NB4 (cell line): ENCODE measurements around the gene SASH1.

Experiments
- DNase-seq: peaks from one replicate; pipeline ENCODE4 v3.0.0; 2010; ENCODE audit warnings: low read depth
- H3K4me3 ChIP-seq: one replicate; pipeline ENCODE4 v1.5.1; 2011; ENCODE audit warnings: mild to moderate bottlenecking, low read depth, low read length, moderate library complexity
- CTCF ChIP-seq: IDR thresholded peaks from one replicate; pipeline ENCODE4 v1.5.1; 2012; ENCODE audit warnings: low read depth, low read length
- MAX ChIP-seq: IDR thresholded peaks from 2 replicates; pipeline ENCODE4 v1.6.1; 2011; ENCODE audit warnings: low read depth, low read length
- MYC ChIP-seq: IDR thresholded peaks from 2 replicates; pipeline ENCODE4 v1.6.1; 2011; ENCODE audit warnings: low read depth, low read length
- POLR2A ChIP-seq: IDR thresholded peaks from 2 replicates; pipeline ENCODE4 v1.6.1; 2011; ENCODE audit warnings: mild to moderate bottlenecking; ENCODE audit not compliant: insufficient read length; ENCODE audit errors: extremely low read depth

Gene SASH1

GRCh38 chr6:148345578-148345977 lies 2.9 kb downstream of the SASH1 start:
- TF ChIP-seq POLR2A (no peak), CTCF (no peak), MYC (no peak), MAX (no peak)
- no peak overlapping the region for H3K4me3 ChIP-seq
- no peak for DNase-seq

- TF ChIP-seq MYC, result no peak
- no peak for TF ChIP-seq POLR2A
- TF ChIP-seq MAX, result no peak
- TF ChIP-seq CTCF, result no peak
- no peak overlapping the region for H3K4me3 ChIP-seq
- DNase-seq, result no peak
These were observed 4.2 kb downstream of the SASH1 start for GRCh38 chr6:148346681-148347440.

- DNase-seq, result no peak
- TF ChIP-seq MYC (no peak), CTCF (no peak), MAX (no peak), POLR2A (no peak)
- no peak overlapping the region for H3K4me3 ChIP-seq
These were observed 4.9 kb downstream of the SASH1 start for GRCh38 chr6:148347441-148348054.

GRCh38 chr6:148348335-148348734 lies 5.7 kb downstream of the SASH1 start:
- no peak overlapping the region for H3K4me3 ChIP-seq
- DNase-seq, result no peak
- TF ChIP-seq CTCF, result no peak
- TF ChIP-seq MYC, result no peak
- no peak for TF ChIP-seq MAX
- TF ChIP-seq POLR2A, result no peak

- DNase-seq, result no peak
- H3K4me3 ChIP-seq, result no peak overlapping the region
- TF ChIP-seq POLR2A (no peak), CTCF (no peak), MAX (no peak), MYC (no peak)
These were observed 6.1 kb downstream of the SASH1 start for GRCh38 chr6:148348778-148349177.

GRCh38 chr6:148349466-148349865 lies 6.8 kb downstream of the SASH1 start:
- no peak for TF ChIP-seq CTCF
- H3K4me3 ChIP-seq, result no peak overlapping the region
- DNase-seq, result no peak
